Panc1 (cell line): ENCODE measurements around the gene ADORA2A. TPM values are rescaled to one million over a fixed set of nuclear protein-coding genes. Genes with fewer than 3 reads are reported as not detected.

Experiments
- ATAC-seq: fragments of 200-7000 bp; cut with Tn5 transposase; 2 replicates; pipeline ENCODE4 v1.9.1; 2020; ENCODE audit warnings: mild to moderate bottlenecking, moderate library complexity
- BruUV-seq: library from RNA; stranded (reverse); fragments of 400-500 nt; replicated peaks from 2 replicates; lab custom pipeline; 2021; lab: Mats Ljungman, UMichigan
- CTCF ChIA-PET: fragments of 300-600 bp; sonication (Branson Sonifier 250); formaldehyde crosslinking; loops from one replicate; lab custom pipeline; 2022; ENCODE audit warnings: antibody characterized with exemption; lab: Charles Lee
- POLR2A ChIA-PET: fragments of 300-600 bp; sonication (Branson Sonifier 250); formaldehyde crosslinking; loops from one replicate; lab custom pipeline; 2022; ENCODE audit warnings: antibody characterized with exemption; lab: Charles Lee
- DNase-seq: peaks from one replicate; pipeline ENCODE4 v3.0.0-alpha.2; 2010; ENCODE audit warnings: low read depth, low spot score
- H3K27ac ChIP-seq: 2 replicates; pipeline ENCODE4 v1.5.1; 2011; ENCODE audit warnings: mild to moderate bottlenecking, low read length, inconsistent platforms
- H3K27me3 ChIP-seq: fragments of 200-500 bp; sonication (Bioruptor generic); 2 replicates; pipeline ENCODE4 v1.6.0; 2014; ENCODE audit warnings: low read length, inconsistent platforms; ENCODE audit not compliant: control insufficient read depth, insufficient read depth
- H3K36me3 ChIP-seq: fragments of 200-500 bp; sonication (Bioruptor generic); 2 replicates; pipeline ENCODE4 v1.5.1; 2014; ENCODE audit warnings: inconsistent platforms, mild to moderate bottlenecking, low read length, moderate library complexity; ENCODE audit not compliant: control insufficient read depth, insufficient read depth
- H3K4me1 ChIP-seq: 2 replicates; pipeline ENCODE4 v1.5.1; 2011; ENCODE audit warnings: inconsistent platforms, mild to moderate bottlenecking, low read length, moderate library complexity; ENCODE audit not compliant: control insufficient read depth, insufficient read depth
- H3K4me3 ChIP-seq, 2 experiments: 2 replicates each; pipeline ENCODE4 v1.5.1; 2011 to 2012; ENCODE audit warnings: low read depth in 2 of 2, low read length in 2 of 2, mild to moderate bottlenecking in 2 of 2, inconsistent platforms in 1 of 2, moderate library complexity in 1 of 2
- H3K9me3 ChIP-seq: fragments of 200-500 bp; sonication (Bioruptor generic); 2 replicates; pipeline ENCODE4 v1.5.1; 2014; ENCODE audit warnings: low read depth, mild to moderate bottlenecking, inconsistent platforms, low read length, moderate library complexity; ENCODE audit not compliant: control insufficient read depth, insufficient read depth
- CTCF ChIP-seq: fragments of 450-650 bp; IDR thresholded peaks from 2 replicates; pipeline ENCODE4 v1.5.1; 2017; ENCODE audit warnings: mild to moderate bottlenecking
- POLR2AphosphoS5 ChIP-seq: IDR thresholded peaks from 2 replicates; pipeline ENCODE4 v1.6.1; 2012; ENCODE audit warnings: mild to moderate bottlenecking, low read depth, low read length, moderate library complexity
- REST ChIP-seq, 2 experiments: IDR thresholded peaks; 2 replicates each; pipeline ENCODE4 v1.6.1; 2011 to 2012; ENCODE audit warnings: low read depth in 2 of 2, control low read depth in 1 of 2, low read length in 1 of 2, mild to moderate bottlenecking in 1 of 2, moderate library complexity in 1 of 2; ENCODE audit not compliant: insufficient read depth in 1 of 2
- SIN3A ChIP-seq: IDR thresholded peaks from 2 replicates; pipeline ENCODE4 v1.6.1; 2012; ENCODE audit warnings: low read depth, mild to moderate bottlenecking, low read length, moderate library complexity, borderline replicate concordance; ENCODE audit not compliant: insufficient read depth
- TCF7L2 ChIP-seq: IDR thresholded peaks from 2 replicates; pipeline ENCODE4 v1.6.1; 2011; ENCODE audit warnings: mild to moderate bottlenecking, low read depth, low read length, inconsistent platforms
- in situ Hi-C: cut with HindIII; loops from 2 replicates; pipeline ENCODE4 v1.10.0; 2016; ENCODE audit warnings: low sequenced_read_pairs, low pct_unique_long_range_greater_than_20kb
- intact Hi-C: fragments of 100-400 bp; cut with micrococcal nuclease; formaldehyde crosslinking; loops from one replicate; pipeline ENCODE4 v1.10.0; 2022; ENCODE audit not compliant: unreplicated experiment
- total RNA-seq: library from RNA; stranded (reverse); gene quantifications from one replicate; pipeline ENCODE4 v1.2.1, GENCODE V29; 2021; ENCODE audit not compliant: unreplicated experiment

ADORA2A gene
- total RNA-seq, 1 experiment from 2014 or later: 11.5 TPM

- ChIA-PET CTCF (no interaction called here), POLR2A (no interaction called here)
- no peaks in the 10 kb centered on the region; the same call in 1 of the 2 replicates for H3K4me1 ChIP-seq
- no peak overlapping the region for H3K4me3 ChIP-seq
- intact Hi-C loops: no loop called here
- in situ Hi-C loops: no loop called here
- no TSS peak for BruUV-seq
- ATAC-seq: no peak
- no peaks in the 10 kb centered on the region for H3K36me3 ChIP-seq
- no peak for DNase-seq
- no peak for TF ChIP-seq SIN3A
- TF ChIP-seq POLR2AphosphoS5: no peak
- no peak for TF ChIP-seq REST (IDR thresholded peaks at IDR 0.05; ENCODE audit: insufficient read depth in 1 of 2, low read depth in 2 of 2, low read length in 1 of 2)
- no peak for TF ChIP-seq CTCF
- no peak for TF ChIP-seq TCF7L2
- H3K9me3 ChIP-seq: no peaks in the 10 kb centered on the region
- no peak overlapping the region for H3K27ac ChIP-seq
- no peaks in the 10 kb centered on the region for H3K27me3 ChIP-seq
Observed at GRCh38 chr22:24437091-24437490, 9.7 kb downstream of the ADORA2A start.

GRCh38 chr22:24437741-24438328, 10.4 kb downstream of the ADORA2A start:
- intact Hi-C loops: no loop called here
- ATAC-seq (peak; percentile 54; the same call in 1 of the 2 replicates), DNase-seq (peak; percentile 7)
- Histone ChIP-seq H3K27me3 (no peaks in the 10 kb centered on the region), H3K27ac (no peak overlapping the region), H3K9me3 (no peaks in the 10 kb centered on the region), H3K4me1 (no peaks in the 10 kb centered on the region; the same call in 1 of the 2 replicates), H3K4me3 (no peak overlapping the region), H3K36me3 (no peaks in the 10 kb centered on the region)
- BruUV-seq: no TSS peak
- in situ Hi-C loops: no loop called here
- no peak for TF ChIP-seq POLR2AphosphoS5
- no peak for TF ChIP-seq REST (IDR thresholded peaks at IDR 0.05; ENCODE audit: insufficient read depth in 1 of 2, low read depth in 2 of 2, low read length in 1 of 2)
- TF ChIP-seq CTCF: no peak; the same call in 1 of the 2 replicates
- no peak for TF ChIP-seq SIN3A
- no peak for TF ChIP-seq TCF7L2
- ChIA-PET CTCF (interaction anchor here (0.5 to 0.8 kb wide), 2 partner anchors 15 to 65 kb away, joined by 3 to 9 read pairs; no protein-coding TSS in a partner anchor), POLR2A (no interaction called here)
